ENCODE data around the gene CYB5D1.

DNA sequence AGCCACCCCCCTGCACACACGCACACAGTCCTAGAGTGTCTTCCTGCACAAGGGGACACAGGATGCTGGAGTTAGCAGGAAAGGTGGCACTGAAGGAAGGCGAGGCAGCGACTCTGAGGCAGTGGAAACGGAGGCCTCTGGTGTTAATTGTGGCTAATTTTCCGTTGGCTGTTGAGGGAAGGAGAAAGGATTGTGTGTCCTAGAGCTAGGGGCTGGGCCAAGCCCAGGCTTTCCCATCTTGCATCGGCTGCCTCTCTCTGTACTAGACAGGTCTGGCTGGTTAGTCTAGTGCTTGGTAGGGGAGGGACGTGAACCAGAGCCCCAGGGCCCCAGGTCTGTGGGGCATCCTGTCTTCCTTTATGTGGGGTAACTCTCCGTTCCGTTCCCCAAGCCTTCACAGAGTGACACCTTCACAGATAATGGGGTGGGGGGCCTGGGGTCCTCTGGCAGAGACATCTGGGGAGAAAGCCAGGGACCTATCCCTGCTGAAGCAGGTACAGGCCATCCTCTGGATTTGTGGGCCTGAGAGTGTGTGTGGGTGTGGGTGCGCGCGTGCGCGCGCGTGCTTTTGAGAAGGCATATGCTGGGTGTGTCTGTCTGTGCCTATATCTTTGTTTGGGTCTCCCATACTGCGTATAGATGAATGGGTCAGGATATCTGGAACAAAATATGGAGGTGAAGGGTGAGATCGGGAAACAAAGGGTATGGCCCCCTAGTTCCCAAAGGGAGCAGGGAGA, 30.5 kb downstream of the CYB5D1 start, which contains the start of gene CHD3:
- no peak for TF ChIP-seq CHD2 (IDR thresholded peaks at IDR 0.05; ENCODE audit: low read length)
- TF ChIP-seq, protein P1, sequence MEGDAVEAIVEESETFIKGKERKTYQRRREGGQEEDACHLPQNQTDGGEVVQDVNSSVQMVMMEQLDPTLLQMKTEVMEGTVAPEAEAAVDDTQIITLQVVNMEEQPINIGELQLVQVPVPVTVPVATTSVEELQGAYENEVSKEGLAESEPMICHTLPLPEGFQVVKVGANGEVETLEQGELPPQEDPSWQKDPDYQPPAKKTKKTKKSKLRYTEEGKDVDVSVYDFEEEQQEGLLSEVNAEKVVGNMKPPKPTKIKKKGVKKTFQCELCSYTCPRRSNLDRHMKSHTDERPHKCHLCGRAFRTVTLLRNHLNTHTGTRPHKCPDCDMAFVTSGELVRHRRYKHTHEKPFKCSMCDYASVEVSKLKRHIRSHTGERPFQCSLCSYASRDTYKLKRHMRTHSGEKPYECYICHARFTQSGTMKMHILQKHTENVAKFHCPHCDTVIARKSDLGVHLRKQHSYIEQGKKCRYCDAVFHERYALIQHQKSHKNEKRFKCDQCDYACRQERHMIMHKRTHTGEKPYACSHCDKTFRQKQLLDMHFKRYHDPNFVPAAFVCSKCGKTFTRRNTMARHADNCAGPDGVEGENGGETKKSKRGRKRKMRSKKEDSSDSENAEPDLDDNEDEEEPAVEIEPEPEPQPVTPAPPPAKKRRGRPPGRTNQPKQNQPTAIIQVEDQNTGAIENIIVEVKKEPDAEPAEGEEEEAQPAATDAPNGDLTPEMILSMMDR (IDR thresholded peaks at IDR 0.05; ENCODE audit: control extremely low read depth in 1 of 3, insufficient read depth in 1 of 3, low read depth in 1 of 3, low read length in 3 of 3), result no peak

All from H1 (cell line).